ENCODE results near the gene F13A1.

GRCh38 chr6:6227896-6228295 lies 92.6 kb downstream of the F13A1 start:
- TF ChIP-seq CTCF (IDR thresholded peaks at IDR 0.05; ENCODE audit: insufficient read depth, low read length) (no peak), POLR2AphosphoS5 (IDR thresholded peaks at IDR 0.05; ENCODE audit: low read depth) (no peak), GABPA (IDR thresholded peaks at IDR 0.05; ENCODE audit: low read depth) (no peak)
